GDM1 (cell line): ENCODE data around the gene UMOD.
"Not testable (repeated sequence)": the region's sequence is repeated elsewhere in the genome, so short reads cannot be mapped to it uniquely, and the experiment has no call there.

Experiments used
- DNase-seq: peaks from one replicate; lab custom pipeline; 2025; lab: John Stamatoyannopoulos, UW

The UMOD gene

DNA sequence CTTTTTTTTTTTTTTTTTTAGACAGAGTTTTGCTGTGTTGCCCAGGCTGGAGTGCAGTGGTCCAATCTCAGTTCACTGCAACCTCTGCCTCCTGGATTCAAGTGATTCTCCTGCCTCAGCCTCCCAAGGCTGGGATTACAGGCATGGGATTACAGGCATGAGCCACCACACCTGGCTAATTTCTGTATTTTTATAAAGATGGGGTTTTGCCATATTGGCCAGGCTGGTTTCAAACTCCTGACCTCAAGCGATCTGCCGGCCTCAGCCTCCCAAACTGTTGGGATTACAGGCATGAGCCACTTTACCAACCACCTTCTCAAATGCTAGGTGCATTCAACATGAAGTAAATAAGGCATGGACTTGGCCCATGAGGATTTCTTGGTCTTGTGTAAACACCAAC, 31.5 kb downstream of the UMOD start:
- not testable (repeated sequence) for DNase-seq

GRCh38 chr16:20320592-20320991, 31.9 kb downstream of the UMOD start:
- no peak for DNase-seq

DNA sequence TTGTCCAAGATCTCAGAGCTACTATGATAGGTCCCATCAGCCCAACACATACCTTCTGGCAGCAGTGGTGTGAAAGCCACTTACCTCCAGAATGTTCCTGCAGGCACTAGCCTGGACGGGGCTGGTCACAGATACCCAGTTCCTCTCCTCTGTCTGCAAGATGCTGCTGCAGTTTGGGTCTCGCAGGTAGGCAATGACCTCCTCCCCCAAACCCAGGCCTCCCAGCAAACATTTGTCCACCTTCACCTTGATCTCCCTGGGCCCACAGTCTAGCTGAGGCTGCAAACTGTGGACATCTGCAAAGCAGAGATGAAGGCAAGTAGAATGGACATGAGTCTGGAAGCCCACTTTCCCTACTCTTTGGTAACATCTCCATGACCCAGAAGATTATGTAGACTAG, 32.3 kb downstream of the UMOD start:
- no peak for DNase-seq

GRCh38 chr16:20319406-20319805, 33.1 kb downstream of the UMOD start:
- no peak for DNase-seq

- DNase-seq, result no peak
Measured at GRCh38 chr16:20318437-20318836, 34.1 kb downstream of the UMOD start.

DNA sequence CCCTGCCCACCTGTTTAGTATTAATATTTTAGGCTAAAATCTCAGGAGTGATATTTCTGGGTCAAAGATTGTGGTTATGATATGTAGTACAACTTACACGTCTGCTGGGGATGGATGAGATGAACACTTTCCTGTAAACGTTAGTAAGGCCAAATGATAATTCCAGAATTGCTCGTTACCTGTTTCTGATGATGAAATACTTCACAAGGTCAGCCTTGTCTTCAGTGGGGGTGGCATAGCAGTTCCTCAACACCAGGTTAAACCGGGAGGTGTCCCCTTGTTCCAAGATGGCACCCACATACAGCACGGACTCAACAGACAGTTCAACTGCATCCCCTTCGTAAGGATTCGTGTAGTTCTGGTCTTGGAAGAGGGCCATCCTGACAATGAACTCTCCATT, 34.5 kb downstream of the UMOD start:
- no peak for DNase-seq

DNA sequence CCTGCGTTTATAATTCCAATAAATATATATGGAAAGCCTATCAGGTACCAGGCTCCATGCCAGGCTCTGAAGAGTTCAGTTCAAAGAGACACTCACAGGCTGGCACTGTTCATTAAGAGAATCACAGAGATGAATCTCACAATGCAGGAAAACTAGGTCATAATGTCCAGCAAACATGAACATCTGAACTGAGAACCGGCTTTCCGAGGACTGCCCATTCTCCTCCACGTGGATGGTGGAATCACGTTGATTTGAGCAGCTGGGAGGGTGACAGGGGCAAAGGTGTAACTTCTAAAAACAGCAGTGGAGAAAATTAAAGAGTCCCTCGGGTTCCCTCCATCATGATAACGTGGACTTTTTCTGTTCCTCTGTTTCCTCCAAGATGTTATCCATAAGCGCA, 35.4 kb downstream of the UMOD start:
- DNase-seq, result no peak

GRCh38 chr16:20316715-20317114, 35.8 kb downstream of the UMOD start:
- DNase-seq, result no peak

DNA sequence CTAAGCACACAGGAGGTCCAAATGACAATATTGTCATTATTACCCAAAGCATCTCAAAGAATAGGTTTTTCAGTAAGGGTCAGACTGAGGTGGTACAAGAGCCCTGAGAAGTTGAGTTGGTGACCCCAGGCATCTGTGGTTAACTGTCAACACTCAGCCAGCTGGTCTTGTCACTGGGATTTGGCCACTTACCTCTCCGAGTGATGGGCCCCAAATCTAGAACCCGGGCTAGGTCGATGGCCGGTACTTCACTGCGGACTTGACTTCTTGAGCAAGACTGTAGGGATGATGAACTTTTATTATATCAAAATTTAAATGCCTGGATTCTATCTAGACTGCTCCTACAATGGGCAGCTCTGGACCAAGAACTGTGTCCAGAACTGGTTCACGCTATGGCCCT, 36.8 kb downstream of the UMOD start:
- DNase-seq, result no peak

DNA sequence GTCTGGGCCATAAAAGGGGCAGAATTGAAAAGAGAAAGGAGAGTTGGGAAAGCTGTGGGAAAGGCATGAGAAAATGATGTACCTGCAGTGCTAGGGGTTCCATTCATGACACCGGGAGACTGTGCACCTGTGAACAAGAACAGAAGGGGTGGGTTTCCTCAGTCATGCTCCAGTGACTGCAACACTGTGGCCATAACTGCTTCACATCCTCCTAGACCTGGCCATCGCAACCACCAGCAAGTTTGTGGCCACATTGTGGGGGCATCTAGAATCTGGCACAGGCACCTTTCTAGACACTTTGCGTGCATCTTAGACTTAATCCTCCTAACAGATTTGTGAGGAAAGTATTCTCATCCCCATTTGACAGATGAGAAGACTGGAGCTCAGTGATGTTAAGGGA, 37.9 kb downstream of the UMOD start:
- no peak for DNase-seq

GRCh38 chr16:20313741-20314140, 38.8 kb downstream of the UMOD start:
- DNase-seq, result no peak

- DNase-seq, result not testable (repeated sequence)
Measured at GRCh38 chr16:20312536-20313095, 39.9 kb downstream of the UMOD start.

DNA sequence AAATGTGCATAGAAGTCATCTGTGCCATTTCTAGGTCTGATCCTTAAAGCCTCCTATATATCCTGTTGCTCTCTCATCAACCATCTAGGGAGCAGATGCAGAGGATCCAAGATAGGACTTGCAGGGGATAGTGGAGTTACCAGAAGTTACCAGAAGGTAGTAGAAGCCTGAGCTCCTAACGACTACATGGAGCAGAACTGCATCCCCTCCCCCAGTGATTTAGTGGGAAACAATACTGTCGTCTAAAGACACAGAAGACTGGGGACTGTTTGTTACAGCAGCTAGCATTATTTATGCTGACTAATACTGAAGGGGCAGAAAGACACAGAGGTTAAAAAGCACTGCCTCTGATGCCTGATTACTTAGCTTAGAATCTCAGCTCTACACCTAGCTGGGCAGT, 41.0 kb downstream of the UMOD start:
- DNase-seq, result no peak

DNA sequence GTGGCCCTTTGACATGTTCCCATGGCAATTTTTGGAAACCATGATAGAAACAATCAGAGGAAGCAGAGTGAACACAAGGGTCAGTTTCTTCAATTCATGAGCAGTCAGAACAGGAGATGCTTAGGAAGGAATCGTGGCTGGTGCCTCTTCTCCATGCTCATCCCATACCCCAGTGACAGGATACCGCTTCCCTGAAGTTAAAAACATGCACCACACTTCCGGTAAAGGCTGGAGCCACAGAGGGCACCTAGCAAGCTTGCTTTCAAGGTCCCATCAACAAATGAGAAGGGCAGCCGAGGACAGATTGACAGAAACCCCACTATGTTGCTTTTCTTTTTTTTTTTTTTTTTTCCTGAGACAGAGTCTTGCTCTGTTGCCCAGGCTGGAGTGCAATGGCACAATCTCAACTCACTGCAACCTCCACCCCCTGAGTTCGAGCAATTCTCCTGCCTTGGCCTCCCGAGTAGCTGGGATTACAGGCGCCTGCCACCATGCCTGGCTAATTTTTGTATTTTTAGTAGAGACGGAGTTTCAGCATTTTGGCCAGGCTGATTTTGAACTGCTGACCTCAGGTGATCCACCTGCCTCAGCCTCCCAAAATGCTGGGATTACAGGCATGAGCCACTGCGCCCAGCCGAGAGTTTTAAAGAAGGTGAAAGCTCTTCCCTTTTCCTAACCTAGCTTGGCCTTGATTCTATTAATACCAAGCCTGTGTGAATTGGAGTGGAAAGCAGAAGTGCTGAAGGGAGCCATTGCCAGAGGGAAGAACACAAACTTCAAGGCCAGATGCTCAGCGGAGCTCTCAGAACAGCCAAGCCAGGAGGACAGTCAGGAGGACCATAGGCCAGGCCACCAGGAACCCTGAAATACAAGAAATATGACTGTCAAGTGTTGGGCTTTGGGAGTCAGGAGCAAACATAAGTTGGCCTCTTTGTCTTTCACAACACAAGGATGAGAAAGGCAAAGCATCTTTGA, 41.8 kb downstream of the UMOD start:
- no peak for DNase-seq

GRCh38 chr16:20309786-20310185, 42.7 kb downstream of the UMOD start:
- no peak for DNase-seq

- no peak for DNase-seq
Measured at GRCh38 chr16:20308801-20309590, 43.5 kb downstream of the UMOD start.

- no peak for DNase-seq
Measured at GRCh38 chr16:20308266-20308665, 44.2 kb downstream of the UMOD start.

DNA sequence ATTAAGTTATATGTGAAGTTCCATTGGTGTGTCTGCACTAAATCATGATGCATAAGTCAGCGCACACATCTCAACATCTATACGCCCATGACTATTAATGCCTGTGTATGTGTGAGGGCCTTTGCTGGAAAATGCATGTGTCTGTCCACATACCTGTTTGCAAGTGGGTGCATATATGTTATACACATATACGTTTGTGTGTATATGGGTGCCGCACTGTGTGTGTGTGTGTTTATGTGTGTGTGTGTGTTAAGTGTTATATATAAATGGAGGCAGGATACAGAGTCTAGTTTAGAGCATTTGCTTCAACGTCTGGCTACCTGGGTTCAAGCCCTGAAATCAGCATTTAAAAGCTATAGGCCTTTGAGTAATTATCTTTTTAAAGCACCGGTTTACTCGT, 44.7 kb downstream of the UMOD start:
- no peak for DNase-seq

GRCh38 chr16:20307240-20307671, 45.3 kb downstream of the UMOD start:
- DNase-seq, result no peak

DNA sequence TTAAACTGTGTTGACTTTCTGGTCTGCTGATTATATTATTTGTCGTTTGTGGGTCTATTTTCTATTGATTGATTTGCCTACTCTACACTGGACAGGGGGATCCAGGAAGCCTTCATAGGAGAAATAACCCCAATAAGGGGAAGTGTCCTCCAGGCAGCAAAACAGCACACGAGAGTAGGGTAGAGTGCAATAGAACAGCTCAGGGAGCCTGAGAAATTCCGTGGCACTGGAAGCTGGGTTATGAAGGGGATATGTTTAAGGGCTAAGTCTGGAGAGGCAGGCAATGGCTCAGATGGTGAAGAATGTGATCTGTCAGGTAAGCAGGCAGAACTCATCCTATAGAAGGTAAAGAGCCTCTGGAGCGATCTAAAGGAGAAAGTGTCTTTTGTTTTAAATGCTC, 46.1 kb downstream of the UMOD start:
- no peak for DNase-seq

DNA sequence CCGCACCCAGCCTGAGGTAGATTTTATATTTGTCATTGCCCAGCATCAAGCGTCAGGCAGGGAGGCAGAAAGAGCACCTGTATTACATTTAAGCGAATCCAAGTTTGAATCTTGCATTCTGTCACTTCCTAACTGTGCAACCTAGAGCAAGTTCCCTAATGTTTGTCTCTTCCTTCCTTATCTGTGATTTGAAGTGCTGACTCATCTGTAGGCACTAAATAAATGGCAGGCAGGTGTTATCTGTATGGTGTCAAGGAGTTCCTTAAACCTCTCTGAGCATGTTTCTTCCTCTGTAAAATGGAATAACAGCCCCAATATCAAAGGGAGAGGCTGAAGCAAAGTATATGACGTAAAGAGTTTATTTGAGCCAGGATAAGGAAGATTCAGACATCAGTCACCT, 49.5 kb downstream of the UMOD start:
- no peak for DNase-seq

GRCh38 chr16:20302389-20302788, 50.1 kb downstream of the UMOD start:
- no peak for DNase-seq

DNA sequence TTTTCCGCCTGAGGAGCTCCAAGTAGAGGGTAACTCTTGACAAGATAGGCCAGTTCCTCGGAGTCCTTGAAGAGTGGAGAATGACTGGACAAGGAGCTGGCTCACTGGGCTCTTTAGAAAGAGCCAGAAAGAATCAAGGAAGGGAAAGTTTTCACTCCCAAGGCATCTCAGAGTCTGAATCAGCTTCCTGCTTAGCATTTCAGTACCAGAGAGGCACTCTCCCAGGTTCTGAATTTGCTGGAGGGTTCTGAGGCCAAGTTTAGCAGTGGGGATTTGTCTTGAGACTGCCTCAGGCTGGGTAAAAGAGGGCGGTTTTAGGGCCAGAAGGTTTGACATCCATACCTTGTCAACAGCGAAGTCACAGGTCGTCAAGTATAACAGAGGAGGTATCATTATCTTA, 50.7 kb downstream of the UMOD start:
- DNase-seq, result no peak
